ENCODE data around the gene LRRC8B. TPM values are rescaled to one million over a fixed set of nuclear protein-coding genes. Genes with fewer than 3 reads are reported as not detected.
A peak's percentile ranks its signal among the peaks of the same experiment; 100 is the strongest.

The LRRC8B gene
- total and polyA plus RNA-seq, 3 donors from 2014 or later: 20.5 to 42.1 (median 29.7) TPM

- peak overlapping the region; percentile 86 to 91 for H3K27ac ChIP-seq
Measured at GRCh38 chr1:89523572-89524368, 859 bp upstream of the LRRC8B start.

DNA sequence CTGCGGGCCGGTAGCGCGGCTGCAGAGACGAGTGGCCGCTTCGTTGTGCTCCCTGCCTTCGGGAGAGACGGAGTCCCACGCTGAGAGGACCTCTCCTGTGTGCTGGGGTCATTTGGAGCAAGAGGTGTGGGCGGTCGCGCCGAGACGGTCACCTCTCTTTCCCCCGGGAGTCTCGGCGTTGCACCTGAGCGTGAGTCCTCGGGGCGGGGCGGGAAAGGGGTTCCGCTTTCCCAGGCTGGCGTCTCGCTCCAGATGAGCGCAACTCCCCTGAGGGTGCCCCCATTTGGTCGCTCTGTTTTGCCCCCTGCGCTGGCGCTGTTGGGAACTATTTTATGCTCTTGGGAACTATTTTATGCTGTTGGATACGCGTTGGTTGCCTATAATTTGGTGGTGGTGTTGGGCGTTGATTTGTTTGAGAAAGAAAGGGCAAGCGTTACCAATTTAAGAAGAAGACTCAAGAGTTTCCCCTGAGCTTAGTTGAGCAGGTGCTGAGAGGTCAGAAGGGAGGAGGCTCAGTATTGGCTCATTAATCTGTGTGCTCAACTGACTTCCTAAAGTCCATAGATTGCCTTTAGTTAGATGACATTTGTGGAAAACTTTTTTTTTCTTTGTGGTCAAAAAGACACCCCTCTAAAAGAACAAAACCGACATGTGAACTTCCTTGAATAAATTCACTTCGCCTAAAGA, 683 bp downstream of the LRRC8B start:
- peak overlapping the region; percentile 86 to 91 for H3K27ac ChIP-seq
- peak; percentile 66 for DNase-seq
- intact Hi-C loops (cut with DNase I; ENCODE audit: low total_unique reads): no loop called here
- no peak for TF ChIP-seq POLR2A (IDR thresholded peaks at IDR 0.05)
- TF ChIP-seq CTCF (IDR thresholded peaks at IDR 0.05): no peak
- 3 to 4% methylated on average over 14 to 33 of the region's 35 CpGs for WGBS, 2 donors
- H3K36me3 ChIP-seq (ENCODE audit: low read depth, missing control alignments): no peaks in the 10 kb centered on the region
- no peaks in the 10 kb centered on the region for H3K9me3 ChIP-seq
- H3K27me3 ChIP-seq: no peaks in the 10 kb centered on the region
- H3K4me1 ChIP-seq: no peaks in the 10 kb centered on the region
- peak overlapping the region; percentile 91 to 96 for H3K4me3 ChIP-seq

More at GRCh38 chr1:89523572-89524368, 859 bp upstream of the LRRC8B start:
- TF ChIP-seq CTCF (IDR thresholded peaks at IDR 0.05): no peak
- TF ChIP-seq POLR2A (IDR thresholded peaks at IDR 0.05): no peak
- Histone ChIP-seq H3K4me1 (no peaks in the 10 kb centered on the region), H3K9me3 (no peaks in the 10 kb centered on the region), H3K27me3 (no peaks in the 10 kb centered on the region), H3K4me3 (peak overlapping the region; percentile 91 to 96), H3K36me3 (ENCODE audit: low read depth, missing control alignments) (no peaks in the 10 kb centered on the region)
- 17 to 19% methylated on average over 17 to 21 of the region's 21 CpGs for WGBS, 2 donors
- intact Hi-C loops (cut with DNase I; ENCODE audit: low total_unique reads): no loop called here
- DNase-seq: peak; percentile 47

DNA sequence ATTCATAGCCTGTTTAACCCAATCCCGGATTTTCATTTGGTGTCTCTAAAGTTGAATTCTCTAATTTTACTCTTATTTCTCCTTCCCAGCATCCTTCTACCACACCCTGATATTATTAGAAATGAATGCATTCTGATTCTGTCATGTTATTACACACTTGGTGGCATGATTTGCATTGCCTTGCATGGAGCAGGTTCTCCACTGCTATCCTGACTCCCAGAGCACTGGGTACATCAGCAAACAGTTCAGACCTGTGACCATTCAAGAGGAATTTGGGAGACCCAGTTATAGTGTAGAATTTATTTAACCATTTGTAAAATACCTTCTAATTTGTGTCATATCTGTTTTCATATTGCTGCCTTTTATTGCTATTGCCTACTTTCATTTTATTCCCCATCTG, 2.6 kb downstream of the LRRC8B start:
- Histone ChIP-seq H3K36me3 (ENCODE audit: low read depth, missing control alignments) (no peaks in the 10 kb centered on the region), H3K9me3 (no peaks in the 10 kb centered on the region), H3K4me1 (no peaks in the 10 kb centered on the region), H3K4me3 (no peak overlapping the region), H3K27ac (no peak overlapping the region), H3K27me3 (no peaks in the 10 kb centered on the region)
- 92 to 93% methylated on average over 1 of the region's 1 CpG for WGBS, 2 donors
- intact Hi-C loops (cut with DNase I; ENCODE audit: low total_unique reads): no loop called here
- TF ChIP-seq POLR2A (IDR thresholded peaks at IDR 0.05) (no peak), CTCF (IDR thresholded peaks at IDR 0.05) (no peak)
- DNase-seq: no peak

DNA sequence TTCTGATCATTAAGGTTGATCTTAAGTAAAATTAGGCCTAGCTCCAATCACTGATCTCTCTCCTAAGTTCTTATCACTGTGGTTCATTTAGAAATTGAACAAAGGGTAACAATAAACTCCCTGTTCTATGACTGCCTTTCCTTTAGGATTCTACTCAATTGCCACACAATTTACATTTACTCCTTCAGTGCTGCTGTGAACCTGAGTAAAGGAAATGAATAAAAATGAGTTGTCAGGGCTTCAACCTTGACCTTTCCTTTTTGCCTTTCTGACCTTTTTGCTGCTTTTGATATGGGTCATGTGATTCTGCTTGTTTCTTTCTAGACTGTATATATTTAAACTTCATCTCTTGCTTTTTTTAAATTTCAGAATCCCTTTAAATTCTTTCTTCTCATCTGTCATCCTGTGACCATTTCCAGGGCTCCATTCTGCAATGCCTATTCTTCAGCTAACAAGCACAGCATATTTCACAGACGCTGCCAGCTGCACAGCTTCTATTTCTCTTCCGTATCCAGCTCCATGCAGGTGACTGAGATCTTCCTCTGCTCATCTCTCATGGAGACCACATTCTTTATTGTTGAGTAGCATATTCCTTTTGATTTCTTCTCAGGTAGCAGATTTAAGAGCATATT, 3.2 kb downstream of the LRRC8B start:
- Histone ChIP-seq H3K36me3 (ENCODE audit: low read depth, missing control alignments) (no peaks in the 10 kb centered on the region), H3K4me1 (no peaks in the 10 kb centered on the region), H3K4me3 (no peak overlapping the region), H3K9me3 (no peaks in the 10 kb centered on the region), H3K27ac (no peak overlapping the region), H3K27me3 (no peaks in the 10 kb centered on the region)
- TF ChIP-seq POLR2A (IDR thresholded peaks at IDR 0.05): no peak
- TF ChIP-seq CTCF (IDR thresholded peaks at IDR 0.05): no peak
- DNase-seq: no peak
- 71 to 79% methylated on average over 2 of the region's 2 CpGs for WGBS, 2 donors
- intact Hi-C loops (cut with DNase I; ENCODE audit: low total_unique reads): no loop called here

Measured in testis (tissue), 3 donors.